ENCODE results near the gene KPNA1.

DNA sequence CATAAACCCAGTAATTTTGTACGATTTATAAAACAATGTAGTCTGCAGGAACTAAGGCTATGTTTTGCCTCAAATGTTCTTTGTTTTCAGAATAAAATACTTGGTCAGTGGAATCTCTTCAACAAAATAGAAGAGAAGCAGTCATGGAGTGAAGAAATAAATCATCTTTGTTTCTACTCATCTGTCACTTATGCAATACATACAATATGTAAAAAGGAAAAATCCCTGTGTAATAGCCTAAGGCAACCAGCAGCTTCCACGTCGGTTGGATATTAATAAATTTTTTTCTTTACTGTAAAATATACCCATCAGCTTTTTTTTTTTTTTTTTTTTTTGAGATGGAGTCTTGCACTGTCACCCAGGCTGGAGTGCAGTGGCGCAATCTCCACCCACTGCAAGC is 93.6 kb downstream of the KPNA1 start:
- TF ChIP-seq EP300 (IDR thresholded peaks at IDR 0.05) (no peak), JUNB (IDR thresholded peaks at IDR 0.05) (no peak), BHLHE40 (IDR thresholded peaks at IDR 0.05; ENCODE audit: low read depth, low read length) (no peak), MAFK (IDR thresholded peaks at IDR 0.05; ENCODE audit: partially characterized antibody) (no peak), POLR2A (IDR thresholded peaks at IDR 0.05; ENCODE audit: low read length) (no peak), MAZ (IDR thresholded peaks at IDR 0.05; ENCODE audit: borderline replicate concordance, low read depth, low read length) (no peak), CBX8 (IDR thresholded peaks at IDR 0.05) (no peak)
- TF ChIP-seq, protein P1, sequence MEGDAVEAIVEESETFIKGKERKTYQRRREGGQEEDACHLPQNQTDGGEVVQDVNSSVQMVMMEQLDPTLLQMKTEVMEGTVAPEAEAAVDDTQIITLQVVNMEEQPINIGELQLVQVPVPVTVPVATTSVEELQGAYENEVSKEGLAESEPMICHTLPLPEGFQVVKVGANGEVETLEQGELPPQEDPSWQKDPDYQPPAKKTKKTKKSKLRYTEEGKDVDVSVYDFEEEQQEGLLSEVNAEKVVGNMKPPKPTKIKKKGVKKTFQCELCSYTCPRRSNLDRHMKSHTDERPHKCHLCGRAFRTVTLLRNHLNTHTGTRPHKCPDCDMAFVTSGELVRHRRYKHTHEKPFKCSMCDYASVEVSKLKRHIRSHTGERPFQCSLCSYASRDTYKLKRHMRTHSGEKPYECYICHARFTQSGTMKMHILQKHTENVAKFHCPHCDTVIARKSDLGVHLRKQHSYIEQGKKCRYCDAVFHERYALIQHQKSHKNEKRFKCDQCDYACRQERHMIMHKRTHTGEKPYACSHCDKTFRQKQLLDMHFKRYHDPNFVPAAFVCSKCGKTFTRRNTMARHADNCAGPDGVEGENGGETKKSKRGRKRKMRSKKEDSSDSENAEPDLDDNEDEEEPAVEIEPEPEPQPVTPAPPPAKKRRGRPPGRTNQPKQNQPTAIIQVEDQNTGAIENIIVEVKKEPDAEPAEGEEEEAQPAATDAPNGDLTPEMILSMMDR (IDR thresholded peaks at IDR 0.05) = no peak
- TF ChIP-seq, protein P2, sequence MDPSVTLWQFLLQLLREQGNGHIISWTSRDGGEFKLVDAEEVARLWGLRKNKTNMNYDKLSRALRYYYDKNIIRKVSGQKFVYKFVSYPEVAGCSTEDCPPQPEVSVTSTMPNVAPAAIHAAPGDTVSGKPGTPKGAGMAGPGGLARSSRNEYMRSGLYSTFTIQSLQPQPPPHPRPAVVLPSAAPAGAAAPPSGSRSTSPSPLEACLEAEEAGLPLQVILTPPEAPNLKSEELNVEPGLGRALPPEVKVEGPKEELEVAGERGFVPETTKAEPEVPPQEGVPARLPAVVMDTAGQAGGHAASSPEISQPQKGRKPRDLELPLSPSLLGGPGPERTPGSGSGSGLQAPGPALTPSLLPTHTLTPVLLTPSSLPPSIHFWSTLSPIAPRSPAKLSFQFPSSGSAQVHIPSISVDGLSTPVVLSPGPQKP (IDR thresholded peaks at IDR 0.05; ENCODE audit: low read depth, low read length) = no peak
- TF ChIP-seq, protein P3, sequence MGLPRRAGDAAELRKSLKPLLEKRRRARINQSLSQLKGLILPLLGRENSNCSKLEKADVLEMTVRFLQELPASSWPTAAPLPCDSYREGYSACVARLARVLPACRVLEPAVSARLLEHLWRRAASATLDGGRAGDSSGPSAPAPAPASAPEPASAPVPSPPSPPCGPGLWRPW (IDR thresholded peaks at IDR 0.05) = no peak
